Right kidney (tissue), 1 donor: ENCODE data around the gene LRRC66.

ENCODE experiments used
- DNase-seq: peaks from one replicate; pipeline ENCODE4 v3.0.0-alpha.2; 2016

Gene LRRC66

GRCh38 chr4:52014903-52015302 is 5.3 kb downstream of the LRRC66 start:
- no peak for DNase-seq

DNA sequence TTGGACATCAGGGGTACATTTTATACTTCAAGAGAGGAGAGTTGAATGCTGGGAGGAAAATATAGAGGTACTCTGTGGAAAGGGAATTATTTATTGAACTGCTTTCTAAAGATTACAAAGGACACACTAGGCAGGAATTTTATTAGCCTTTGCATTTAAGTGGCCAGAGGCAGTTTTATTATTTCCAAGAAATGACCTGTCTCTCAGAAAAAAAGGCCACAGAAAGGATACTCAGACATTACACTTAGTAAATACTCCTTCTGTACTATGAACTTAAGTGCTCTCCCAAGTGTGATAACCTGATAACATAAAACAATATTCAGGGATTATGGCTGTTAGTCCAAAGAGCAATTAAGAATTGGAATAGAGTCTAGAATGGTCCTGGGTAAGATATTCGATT is 7.5 kb downstream of the LRRC66 start:
- DNase-seq, result no peak

DNA sequence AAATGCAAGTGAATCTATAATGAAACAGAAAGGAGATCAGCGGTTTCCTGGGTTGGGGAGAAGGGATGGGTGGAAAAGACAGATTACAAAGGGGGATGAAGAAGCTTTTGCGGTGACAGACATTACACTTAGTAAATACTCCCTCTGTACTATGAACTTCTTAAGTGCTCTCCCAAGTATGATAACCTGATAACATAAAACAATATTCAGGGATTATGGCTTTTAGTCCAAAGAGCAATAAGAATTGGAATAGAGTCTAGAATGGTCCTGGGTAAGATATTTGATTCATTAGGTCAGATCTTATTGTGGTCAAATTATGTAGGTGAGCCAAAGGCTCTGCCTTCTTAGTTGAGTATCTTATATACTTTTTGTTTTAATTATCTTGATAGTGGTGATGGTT is 9.2 kb downstream of the LRRC66 start:
- DNase-seq, result no peak

GRCh38 chr4:52006887-52007286 is 13.3 kb downstream of the LRRC66 start:
- DNase-seq, result no peak

DNA sequence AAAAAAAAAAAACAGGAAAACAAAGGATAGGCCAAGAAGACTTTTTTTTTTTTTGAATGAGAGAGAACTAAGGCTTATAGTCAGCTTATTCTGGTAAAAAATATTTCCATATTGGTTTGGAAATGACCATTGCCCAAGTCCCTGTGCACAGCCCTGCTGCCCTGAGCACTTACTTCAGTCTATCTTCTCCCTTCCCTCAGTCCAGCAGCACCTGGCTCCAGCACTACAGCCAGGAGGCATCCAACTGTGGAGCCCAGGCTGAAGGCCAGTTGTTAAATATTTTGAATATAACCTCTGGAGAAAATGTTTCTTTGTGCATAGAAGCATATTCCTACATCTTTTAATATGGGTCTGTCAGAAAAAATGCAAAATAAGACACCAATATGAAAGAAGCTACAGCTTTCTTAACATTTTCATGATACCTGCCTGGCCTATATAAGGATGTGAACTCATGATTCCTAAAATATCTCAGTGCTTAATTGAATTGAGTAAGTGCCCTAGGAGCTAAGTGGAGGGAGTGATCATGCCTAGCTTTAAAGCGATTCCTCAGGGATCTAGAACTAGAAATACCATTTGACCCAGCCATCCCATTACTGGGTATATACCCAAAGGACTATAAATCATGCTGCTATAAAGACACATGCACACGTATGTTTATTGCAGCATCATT is 14.4 kb downstream of the LRRC66 start:
- DNase-seq, result no peak

- DNase-seq, result no peak
Measured at GRCh38 chr4:52004414-52004813, 15.7 kb downstream of the LRRC66 start.

GRCh38 chr4:52001616-52002015 is 18.5 kb downstream of the LRRC66 start:
- DNase-seq, result no peak

- DNase-seq, result no peak
Measured at GRCh38 chr4:51999250-51999649, 20.9 kb downstream of the LRRC66 start.

DNA sequence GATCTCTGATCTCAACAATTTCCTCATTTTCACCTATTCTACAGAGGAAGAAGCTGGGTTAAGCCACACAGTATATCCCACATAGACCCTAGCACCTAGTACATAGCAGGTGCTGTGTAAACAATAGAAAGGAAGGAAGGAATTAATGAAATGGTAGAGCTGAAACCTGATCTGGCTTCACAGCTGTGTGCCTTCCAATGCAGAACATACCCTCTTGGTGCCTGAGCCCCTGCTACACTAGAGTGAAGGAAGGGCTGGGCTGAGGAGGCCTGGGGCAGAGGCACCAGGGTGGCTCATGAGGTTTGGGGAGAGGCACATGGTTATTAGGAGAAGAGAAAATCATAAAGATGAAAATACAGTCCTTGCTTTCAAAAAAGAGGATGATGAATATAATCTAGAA is 21.3 kb downstream of the LRRC66 start:
- DNase-seq, result no peak

- DNase-seq, result no peak
Measured at GRCh38 chr4:51997647-51998046, 22.5 kb downstream of the LRRC66 start.

- DNase-seq, result no peak
Measured at GRCh38 chr4:51995647-51996220, 24.4 kb downstream of the LRRC66 start.

- DNase-seq, result no peak
Measured at GRCh38 chr4:51965862-51966261, 54.3 kb downstream of the LRRC66 start.

GRCh38 chr4:51963841-51964517 is 56.2 kb downstream of the LRRC66 start:
- DNase-seq, result peak; percentile 9

GRCh38 chr4:51960486-51960885 is 59.7 kb downstream of the LRRC66 start:
- DNase-seq, result no peak

DNA sequence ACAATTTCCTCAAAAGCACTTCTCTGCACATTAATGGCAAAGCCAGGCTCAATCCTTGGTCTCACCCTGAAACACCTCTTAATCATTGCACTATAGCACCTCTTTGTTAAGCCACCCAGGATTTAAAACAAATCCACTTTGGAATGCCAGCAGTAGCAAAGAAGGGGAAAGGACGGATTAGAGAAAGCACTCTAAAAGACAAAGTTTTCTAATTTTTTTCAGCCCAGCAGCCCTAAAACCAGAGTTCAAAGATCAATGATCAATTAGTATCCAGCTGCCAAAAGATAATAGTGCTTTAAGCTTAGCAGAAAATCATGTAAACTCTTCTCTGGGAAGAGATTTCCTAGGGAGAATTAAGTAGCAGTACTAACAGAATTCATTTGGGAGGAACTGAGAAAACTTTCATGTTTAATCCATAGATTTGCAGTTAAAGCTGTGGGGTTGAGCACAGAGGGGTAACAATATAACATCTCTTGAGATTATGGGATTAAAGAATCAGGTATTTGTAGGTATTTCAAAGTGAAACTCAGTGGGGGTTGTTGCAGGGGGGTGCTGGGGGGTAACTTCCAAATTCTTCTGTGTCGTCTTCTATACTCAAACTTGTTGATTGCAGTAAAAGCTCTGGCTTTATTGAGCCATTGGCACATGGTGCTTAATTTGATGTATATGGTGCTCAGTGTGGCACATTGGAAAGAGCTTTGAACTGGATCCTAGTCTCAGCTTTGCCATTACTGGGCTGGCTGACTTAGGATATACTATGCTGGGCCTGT is 61.8 kb downstream of the LRRC66 start:
- DNase-seq, result no peak
